K562 (cell line): ENCODE results near the gene TMEM11.

Experiments used
- CTCF ChIP-seq, 3 experiments: IDR thresholded peaks in 2 of 3; conservative IDR thresholded peaks in 1 of 3; 2 replicates each; pipeline ENCODE4 v1.5.1; 2011 to 2012; ENCODE audit warnings: low read length in 3 of 3, mild to moderate bottlenecking in 3 of 3, control low read depth in 2 of 3, improper control_type of control experiment in 1 of 3, inconsistent platforms in 1 of 3, low read depth in 1 of 3, mixed read lengths in 1 of 3, moderate library complexity in 1 of 3; ENCODE audit not compliant: insufficient read depth in 2 of 3
- EHMT2 ChIP-seq: fragments of 450-650 bp; IDR thresholded peaks from 2 replicates; pipeline ENCODE4 v1.6.1; 2018; ENCODE audit warnings: antibody characterized with exemption

DNA sequence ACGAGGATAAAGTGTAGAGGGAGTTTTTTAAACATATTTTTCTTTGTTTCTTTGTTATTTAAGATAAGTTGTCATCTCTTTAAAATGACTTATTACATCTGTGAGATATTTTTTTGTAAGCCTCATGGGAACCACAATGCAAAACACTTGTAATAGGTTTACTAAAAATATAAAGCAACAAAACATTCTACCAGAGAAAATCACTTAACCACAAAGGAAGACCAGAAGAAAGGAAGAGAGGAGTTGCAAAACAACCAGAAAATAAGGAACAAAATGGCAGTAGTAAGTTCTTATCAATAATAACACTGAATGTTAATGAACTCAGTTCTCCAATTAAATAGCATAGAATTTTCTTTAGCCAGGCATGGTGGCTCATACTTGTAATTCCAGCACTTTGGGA, 64.3 kb downstream of the TMEM11 start:
- TF ChIP-seq CTCF (IDR thresholded peaks at IDR 0.05 in 2 of 3, conservative IDR thresholded peaks at IDR 0.05 in 1 of 3; ENCODE audit: insufficient read depth in 2 of 3, low read depth in 1 of 3, low read length in 3 of 3) (no peak), EHMT2 (no peak)
